Mononuclear cell (primary cell): ENCODE measurements around the gene ACKR3. TPM values are rescaled to one million over a fixed set of nuclear protein-coding genes. Genes with fewer than 3 reads are reported as not detected.

Experiments used
- H3K27me3 ChIP-seq: 2 replicates; pipeline ENCODE4 v1.6.0; 2011; ENCODE audit warnings: low read length, control low read depth; ENCODE audit not compliant: insufficient read depth
- H3K4me1 ChIP-seq: 2 replicates; pipeline ENCODE4 v1.5.1; 2011; ENCODE audit warnings: mild to moderate bottlenecking, low read length, control low read depth; ENCODE audit not compliant: insufficient read depth
- H3K4me3 ChIP-seq: 2 replicates; pipeline ENCODE4 v1.5.1; 2011; ENCODE audit warnings: mild to moderate bottlenecking, low read length, moderate library complexity
- H3K9me3 ChIP-seq: 2 replicates; pipeline ENCODE4 v1.5.1; 2011; ENCODE audit warnings: low read depth, mild to moderate bottlenecking, control low read depth, low read length
- total RNA-seq: library from RNA; depleted of rRNA; stranded (reverse); fragments of >200 nt; gene quantifications from one replicate; pipeline ENCODE4 v1.2.3, GENCODE V29; 2012

The ACKR3 gene
- total RNA-seq, 1 donor, result 2.7 TPM

DNA sequence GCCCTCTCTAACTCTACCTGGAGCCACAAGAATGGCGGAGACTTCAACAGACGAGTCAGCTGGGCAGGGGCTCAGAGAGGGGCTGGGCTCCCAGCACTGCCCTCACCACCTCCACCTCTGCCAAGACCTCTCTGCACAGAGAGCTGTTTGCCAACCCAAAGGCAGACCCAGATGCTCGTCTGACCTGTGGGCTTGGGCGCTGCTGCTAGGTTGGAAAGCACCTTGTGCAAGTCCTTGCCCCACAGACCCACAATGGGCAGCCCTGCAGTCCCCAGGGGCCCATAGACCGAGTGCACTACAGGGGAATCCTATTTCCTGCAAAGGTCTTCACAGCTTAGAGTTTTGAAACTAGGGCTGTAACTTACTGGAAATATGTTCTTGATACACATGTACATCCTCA, 13.3 kb downstream of the ACKR3 start:
- Histone ChIP-seq H3K9me3 (no peaks in the 10 kb centered on the region), H3K27me3 (no peaks in the 10 kb centered on the region), H3K4me1 (no peaks in the 10 kb centered on the region), H3K4me3 (no peak overlapping the region)

GRCh38 chr2:236583621-236584203, 14.1 kb downstream of the ACKR3 start:
- Histone ChIP-seq H3K4me1 (no peaks in the 10 kb centered on the region), H3K27me3 (no peaks in the 10 kb centered on the region), H3K4me3 (no peak overlapping the region), H3K9me3 (no peaks in the 10 kb centered on the region)

DNA sequence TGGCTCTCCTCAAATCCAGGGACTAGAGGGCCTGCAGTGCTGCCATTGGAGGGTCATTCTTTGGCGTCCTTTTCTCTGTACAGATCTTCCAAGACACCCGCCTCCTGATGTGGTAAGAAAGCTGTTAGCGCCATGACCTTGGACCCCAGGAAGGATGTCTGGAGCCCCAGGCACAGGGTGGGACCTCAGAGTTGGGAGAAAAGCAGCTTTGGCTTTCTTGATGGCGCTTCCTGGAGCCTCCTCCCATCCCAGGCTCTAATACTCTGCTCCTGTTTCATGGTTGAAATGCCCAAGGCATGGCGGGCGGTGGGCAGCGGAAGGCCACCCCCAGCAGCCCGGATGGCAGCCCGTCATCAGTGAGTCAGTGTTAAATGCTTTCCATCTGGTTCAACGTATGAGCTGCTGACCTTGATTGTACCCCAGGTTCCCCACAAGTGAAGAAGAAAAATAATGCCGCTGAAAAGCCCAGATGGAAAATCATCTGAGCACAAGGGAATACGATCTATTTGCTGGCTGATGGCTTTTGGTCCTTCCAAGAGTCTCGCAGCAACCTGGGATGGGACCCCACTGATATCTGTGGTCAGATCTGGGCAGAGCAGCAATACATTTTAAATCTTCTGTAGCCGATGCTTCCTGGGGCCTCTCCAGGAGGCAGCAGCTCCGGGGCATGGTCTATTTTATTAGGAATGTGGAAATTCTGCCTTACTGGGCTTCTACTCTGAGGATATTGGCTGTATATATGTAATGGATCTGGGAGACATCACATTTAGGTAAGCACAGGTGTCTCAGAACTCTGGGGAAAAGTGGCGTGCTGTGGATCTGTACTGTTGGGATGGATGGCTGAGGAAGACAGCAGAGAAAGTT, 15.1 kb downstream of the ACKR3 start:
- Histone ChIP-seq H3K4me3 (no peak overlapping the region), H3K9me3 (no peaks in the 10 kb centered on the region), H3K4me1 (no peaks in the 10 kb centered on the region), H3K27me3 (no peaks in the 10 kb centered on the region)

- Histone ChIP-seq H3K9me3 (no peaks in the 10 kb centered on the region), H3K27me3 (no peaks in the 10 kb centered on the region), H3K4me1 (no peaks in the 10 kb centered on the region), H3K4me3 (no peak overlapping the region)
These were observed 16.3 kb downstream of the ACKR3 start for GRCh38 chr2:236585966-236586365.

DNA sequence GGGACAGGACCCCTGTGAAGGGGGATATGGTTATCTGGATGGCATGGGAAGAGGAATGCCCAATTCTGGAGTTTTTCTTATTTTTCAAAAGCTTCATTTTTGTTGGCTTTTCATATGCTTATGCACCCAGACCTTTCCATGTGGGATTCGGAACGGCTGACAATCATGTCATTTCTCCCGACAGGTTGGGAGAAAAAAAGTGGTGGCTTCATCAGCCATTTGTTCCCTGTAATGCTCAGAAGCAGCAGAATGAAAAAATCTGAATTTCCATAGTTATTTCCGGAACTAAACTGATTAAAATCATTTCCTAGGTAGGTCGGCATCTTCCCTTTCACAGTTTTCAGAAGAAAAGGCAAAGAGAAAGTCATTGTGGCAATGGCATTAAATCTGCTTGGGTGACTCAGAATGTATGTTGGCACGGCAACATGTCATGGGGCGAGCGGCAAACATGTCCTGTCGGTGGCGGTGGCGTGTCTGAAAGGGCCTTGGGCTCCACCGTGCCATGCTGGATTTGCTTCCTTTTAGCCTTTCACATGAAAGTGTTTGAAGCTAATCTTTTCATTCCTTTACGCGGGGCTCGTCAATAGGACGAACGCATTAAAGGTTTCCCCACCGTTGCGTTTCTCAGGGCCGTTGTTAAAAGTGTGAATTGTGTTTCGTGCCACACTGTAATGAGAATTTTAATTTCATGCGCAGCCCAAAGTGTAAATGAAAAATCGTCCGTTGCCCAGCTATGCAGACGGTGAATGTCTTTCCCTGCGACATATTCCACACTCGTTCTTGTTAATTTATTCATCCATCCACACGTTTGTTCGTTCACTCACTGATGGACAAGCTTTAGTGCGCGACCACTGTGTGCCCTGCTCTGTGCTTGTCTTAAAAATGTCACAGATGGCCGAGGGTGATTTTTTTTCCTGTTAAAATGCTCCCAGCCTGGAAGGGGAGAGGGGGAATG, 18.5 kb downstream of the ACKR3 start:
- H3K9me3 ChIP-seq, result no peaks in the 10 kb centered on the region
- H3K27me3 ChIP-seq, result no peaks in the 10 kb centered on the region
- H3K4me1 ChIP-seq, result no peaks in the 10 kb centered on the region
- H3K4me3 ChIP-seq, result no peak overlapping the region

DNA sequence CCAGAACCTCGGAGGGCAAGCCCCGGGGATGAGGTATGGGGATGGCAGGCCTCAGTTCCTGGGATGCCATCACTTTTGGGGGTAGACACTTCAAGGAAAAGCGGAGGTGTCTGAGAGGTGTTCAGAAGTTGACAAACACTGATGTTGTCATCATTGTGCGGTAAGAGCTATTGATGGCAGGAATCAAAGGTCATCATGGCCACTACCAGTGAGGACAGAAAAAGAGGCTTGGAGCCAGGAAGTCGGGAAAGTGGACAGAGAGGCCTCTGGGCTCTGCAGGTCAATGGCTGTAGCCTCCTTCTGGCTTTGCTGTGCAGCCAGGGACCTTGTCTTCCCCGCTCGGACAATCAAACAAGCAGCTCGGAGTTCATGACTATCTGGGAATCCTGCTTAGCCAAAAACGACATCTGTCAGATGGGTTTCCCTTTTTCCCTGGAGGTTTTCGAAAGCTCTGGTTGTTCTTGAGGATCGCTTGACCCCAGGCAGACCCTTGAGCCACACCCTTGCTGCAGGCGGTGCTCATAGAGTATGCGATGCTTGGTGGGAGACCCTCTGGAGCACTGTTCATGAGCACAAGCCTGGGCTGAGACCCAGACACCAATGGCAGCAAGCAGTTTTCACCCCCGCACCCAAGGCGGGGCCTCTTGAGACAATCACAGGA, 19.4 kb downstream of the ACKR3 start:
- Histone ChIP-seq H3K27me3 (no peaks in the 10 kb centered on the region), H3K4me1 (no peaks in the 10 kb centered on the region), H3K9me3 (no peaks in the 10 kb centered on the region), H3K4me3 (no peak overlapping the region)

GRCh38 chr2:236590846-236591245, 21.2 kb downstream of the ACKR3 start:
- Histone ChIP-seq H3K4me3 (no peak overlapping the region), H3K9me3 (no peaks in the 10 kb centered on the region), H3K4me1 (no peaks in the 10 kb centered on the region), H3K27me3 (no peaks in the 10 kb centered on the region)

DNA sequence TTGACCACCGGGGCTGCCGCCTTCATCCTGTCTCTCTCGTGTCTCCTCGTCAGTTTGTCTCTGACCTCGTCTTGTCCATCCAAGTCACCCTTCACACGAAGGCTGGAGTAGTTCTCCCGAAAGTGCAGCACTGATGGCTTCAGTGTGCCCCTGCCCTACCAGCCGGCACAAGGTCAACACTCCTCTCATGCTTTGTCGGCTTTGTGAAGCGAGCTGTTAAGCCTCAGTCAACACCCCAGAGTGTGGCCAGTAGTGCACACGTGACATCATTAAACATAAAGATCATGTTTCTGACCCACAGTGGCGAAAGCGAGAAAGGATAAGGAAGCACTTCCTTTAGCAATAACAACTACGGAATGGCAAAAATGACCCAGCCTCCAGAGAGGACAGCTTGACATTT, 23.2 kb downstream of the ACKR3 start:
- Histone ChIP-seq H3K4me3 (no peak overlapping the region), H3K27me3 (no peaks in the 10 kb centered on the region), H3K9me3 (no peaks in the 10 kb centered on the region), H3K4me1 (no peaks in the 10 kb centered on the region)

GRCh38 chr2:236593531-236593930, 23.9 kb downstream of the ACKR3 start:
- Histone ChIP-seq H3K27me3 (no peaks in the 10 kb centered on the region), H3K4me1 (no peaks in the 10 kb centered on the region), H3K4me3 (no peak overlapping the region), H3K9me3 (no peaks in the 10 kb centered on the region)

DNA sequence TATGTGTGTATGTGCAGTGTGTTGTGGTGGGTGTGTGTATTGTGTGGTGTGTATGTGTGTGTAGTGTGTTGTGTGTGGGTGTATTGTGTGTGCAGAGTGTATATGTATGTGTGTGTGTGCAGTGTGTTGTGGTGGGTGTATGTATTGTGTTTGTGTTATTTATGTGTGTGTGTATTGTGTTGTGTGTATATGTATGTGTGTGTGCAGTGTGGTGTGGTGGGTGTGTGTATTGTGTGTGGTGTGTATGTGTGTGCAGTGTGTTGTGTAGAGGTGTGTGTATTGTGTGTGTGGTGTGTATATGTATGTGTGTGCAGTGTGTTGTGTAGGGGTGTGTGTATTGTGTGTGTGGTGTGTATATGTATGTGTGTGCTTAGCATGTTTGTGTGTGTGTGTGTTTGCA, 24.3 kb downstream of the ACKR3 start:
- Histone ChIP-seq H3K4me3 (no peak overlapping the region), H3K27me3 (no peaks in the 10 kb centered on the region), H3K9me3 (no peaks in the 10 kb centered on the region), H3K4me1 (no peaks in the 10 kb centered on the region)

DNA sequence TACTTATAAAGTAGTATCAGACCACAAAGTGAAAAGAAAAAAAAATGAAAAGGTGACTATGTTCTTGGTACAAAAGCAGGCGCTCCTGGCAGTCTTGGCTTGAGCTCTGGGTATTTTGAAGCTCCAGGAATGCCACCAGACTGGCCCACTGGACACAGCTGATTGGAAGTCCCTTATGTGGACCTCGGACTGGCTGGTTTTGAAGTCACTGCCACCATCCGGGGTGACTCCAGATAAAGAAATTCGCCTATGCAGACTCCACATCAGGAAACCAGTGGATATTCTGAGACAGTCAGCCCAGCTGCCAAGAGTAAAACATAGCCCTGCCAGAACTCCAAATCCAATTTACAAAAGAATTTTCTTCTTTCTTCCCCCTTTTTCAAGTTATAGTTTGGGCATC, 28.0 kb downstream of the ACKR3 start:
- no peak overlapping the region for H3K4me3 ChIP-seq
- H3K27me3 ChIP-seq, result no peaks in the 10 kb centered on the region
- H3K9me3 ChIP-seq, result no peaks in the 10 kb centered on the region
- H3K4me1 ChIP-seq, result no peaks in the 10 kb centered on the region

GRCh38 chr2:236599059-236599458, 29.4 kb downstream of the ACKR3 start:
- no peaks in the 10 kb centered on the region for H3K4me1 ChIP-seq
- no peaks in the 10 kb centered on the region for H3K9me3 ChIP-seq
- no peaks in the 10 kb centered on the region for H3K27me3 ChIP-seq
- H3K4me3 ChIP-seq, result no peak overlapping the region

DNA sequence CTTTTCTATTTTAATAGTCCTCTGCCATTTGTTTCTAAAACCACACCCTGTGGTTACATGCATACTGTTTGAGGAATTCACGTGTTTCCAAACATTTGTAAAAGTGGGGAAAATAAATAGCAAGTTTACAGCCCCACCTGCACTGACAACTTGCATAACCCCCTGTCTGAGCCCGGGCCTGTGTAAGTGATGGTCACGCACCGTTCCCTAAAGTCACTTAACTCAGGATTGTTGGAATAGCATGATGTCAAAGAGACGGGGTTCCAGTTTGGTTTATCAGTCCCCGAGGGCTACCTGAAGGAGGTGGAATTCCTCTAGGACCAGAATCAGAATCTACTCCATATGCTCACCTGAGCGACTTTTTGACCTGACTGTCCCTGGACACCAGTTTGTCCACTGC, 30.5 kb downstream of the ACKR3 start:
- no peaks in the 10 kb centered on the region for H3K4me1 ChIP-seq
- H3K27me3 ChIP-seq, result peaks cover under 1% of the 10 kb centered on the region
- no peak overlapping the region for H3K4me3 ChIP-seq
- H3K9me3 ChIP-seq, result no peaks in the 10 kb centered on the region

DNA sequence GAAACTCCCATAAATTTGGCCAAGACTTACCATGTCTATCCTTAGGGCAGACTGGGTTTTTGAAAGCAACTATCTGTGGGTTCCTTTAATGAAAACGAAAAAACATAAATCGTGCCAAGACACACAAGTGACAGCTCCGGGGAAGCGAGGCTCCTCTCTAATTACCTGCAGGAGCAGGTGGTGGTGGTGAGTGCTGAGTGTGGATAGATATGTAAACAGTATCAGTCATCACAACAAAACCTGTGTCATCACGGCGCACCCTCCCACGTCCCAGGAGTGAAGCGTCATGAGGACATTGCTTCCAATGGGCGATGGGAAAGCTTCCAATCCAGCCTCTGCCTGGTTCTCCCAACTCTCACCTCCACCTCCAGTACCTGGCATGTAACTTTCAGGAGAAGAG, 31.3 kb downstream of the ACKR3 start:
- Histone ChIP-seq H3K9me3 (no peaks in the 10 kb centered on the region), H3K4me3 (no peak overlapping the region), H3K4me1 (no peaks in the 10 kb centered on the region), H3K27me3 (peaks cover 3% of the 10 kb centered on the region)
